ENCODE data around the gene SGMS1.

- no peak for TF ChIP-seq POLR2A (IDR thresholded peaks at IDR 0.05; ENCODE audit: low read depth, low read length)
- TF ChIP-seq POLR2AphosphoS5 (IDR thresholded peaks at IDR 0.05; ENCODE audit: low read depth, low read length), result no peak
- no peak for TF ChIP-seq SPI1 (IDR thresholded peaks at IDR 0.05; ENCODE audit: low read depth, low read length)
- no peak for TF ChIP-seq POU2F2 (IDR thresholded peaks at IDR 0.05; ENCODE audit: low read depth, low read length)
- no peak for TF ChIP-seq PAX5 (IDR thresholded peaks at IDR 0.05; ENCODE audit: insufficient read depth, low read length, severe bottlenecking)
Observed at GRCh38 chr10:50477287-50478203, 146.2 kb downstream of the SGMS1 start.

Data from GM12891 (cell line).